HG02943 (cell line): Measurements from ENCODE around the gene IGFBP6.

Experiments used
- ATAC-seq: cut with Tn5 transposase; IDR thresholded peaks from one replicate; pipeline ENCODE4 v1.9.1; 2021; ENCODE audit warnings: mild to moderate bottlenecking, low read depth, moderate library complexity; ENCODE audit not compliant: unreplicated experiment

Gene IGFBP6

GRCh38 chr12:53069621-53070410 is 27.7 kb upstream of the IGFBP6 start:
- ATAC-seq = no peak

DNA sequence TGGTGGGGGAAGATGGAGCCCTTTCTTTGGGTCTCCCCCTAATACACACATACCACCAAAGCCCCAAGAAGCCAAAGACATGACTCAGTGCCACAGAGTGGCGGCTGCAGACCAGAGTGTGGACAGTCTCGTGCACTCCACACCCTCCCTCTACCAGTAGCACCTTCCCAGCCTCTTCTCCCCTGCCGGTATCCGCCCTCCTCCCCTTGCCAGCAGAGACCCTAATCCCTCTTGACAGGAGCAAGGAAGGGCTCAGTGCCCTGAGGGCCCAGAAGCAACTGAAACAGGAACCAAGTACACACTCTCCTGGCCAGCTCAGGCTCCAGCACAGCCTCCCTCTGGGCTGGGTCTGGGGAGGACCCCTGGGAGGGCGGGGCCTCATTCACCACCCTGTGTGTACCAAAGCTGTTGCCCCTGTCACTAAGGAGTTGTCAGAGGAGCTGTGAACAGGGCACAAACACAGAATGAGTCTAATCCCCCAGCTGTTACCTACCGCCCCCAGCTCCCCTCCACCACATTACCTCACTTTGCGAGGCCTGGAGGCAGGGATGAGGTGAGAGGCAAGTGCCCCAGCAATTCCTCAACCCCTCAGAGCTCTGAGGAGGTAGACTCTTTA is 26.5 kb upstream of the IGFBP6 start:
- no peak for ATAC-seq

GRCh38 chr12:53071591-53072551 is 25.6 kb upstream of the IGFBP6 start:
- no peak for ATAC-seq

DNA sequence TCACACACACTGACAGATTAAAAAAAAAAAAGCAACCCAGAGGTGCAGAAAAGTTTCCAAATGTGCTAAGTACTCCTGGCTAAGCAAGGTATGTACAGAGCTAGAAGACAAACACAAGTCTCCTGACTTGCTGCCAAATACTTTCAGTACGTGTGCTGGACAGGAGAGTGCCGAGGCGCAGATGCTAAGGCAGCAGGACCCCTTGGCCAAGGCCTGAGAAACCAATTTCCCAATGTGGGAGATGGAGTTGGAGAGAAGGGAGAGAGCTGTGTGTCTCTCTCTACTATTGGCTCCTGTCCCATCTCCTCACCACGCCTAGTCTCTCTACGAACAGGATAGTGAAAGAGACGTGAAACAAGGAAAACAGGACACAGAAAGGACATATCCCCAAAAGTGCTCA is 23.6 kb upstream of the IGFBP6 start:
- no peak for ATAC-seq

DNA sequence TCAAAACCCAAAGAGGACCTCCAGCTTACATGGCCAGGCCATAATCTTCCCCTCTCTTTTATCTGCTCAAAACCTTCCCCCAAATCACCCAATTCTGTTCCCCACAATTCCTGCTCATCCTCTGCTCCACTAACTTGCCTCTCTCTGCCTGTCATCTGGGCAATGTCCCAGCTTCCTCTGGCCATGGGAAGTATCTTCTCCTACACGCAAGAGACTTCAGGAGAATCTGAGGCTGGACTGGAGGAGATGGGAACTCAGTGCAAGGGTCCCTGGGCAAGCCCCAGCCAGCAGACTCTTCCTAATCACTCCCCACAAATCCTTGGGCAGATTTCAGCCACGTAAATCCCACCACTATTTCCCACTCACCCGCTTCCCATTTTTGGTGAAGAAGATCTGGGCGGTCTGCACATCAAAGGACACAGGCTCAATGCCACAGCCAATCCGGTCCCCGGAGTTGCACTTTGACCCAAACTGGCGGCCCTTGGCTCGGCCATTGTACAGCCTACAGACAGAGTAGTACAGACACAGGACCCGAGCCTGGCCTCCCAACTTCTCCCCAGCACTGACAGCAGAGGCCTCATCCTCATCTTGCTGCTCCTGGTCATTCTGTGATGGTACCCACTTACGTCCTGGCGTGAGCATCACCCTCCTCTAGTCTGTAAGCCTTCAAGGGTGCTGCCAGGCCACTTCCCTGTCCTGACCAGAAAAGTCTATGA is 23.0 kb upstream of the IGFBP6 start:
- ATAC-seq = no peak

DNA sequence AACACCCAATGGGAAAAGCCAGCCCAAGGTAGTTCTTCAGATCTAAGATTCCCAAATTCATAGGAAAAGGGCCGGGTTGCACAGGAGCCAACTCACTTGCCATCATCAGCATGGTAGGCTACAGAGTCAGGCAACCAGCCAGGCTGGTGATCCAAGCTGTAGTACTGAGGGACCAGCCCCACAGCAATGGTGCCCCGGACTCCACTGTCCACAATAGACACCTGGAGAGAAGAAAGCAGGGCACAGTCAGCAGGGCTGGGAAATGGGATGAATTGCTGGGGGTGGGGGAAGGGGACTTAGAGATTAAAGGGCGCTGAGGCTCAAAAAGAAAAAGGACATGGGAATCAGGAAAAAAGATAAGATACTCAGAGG is 22.5 kb upstream of the IGFBP6 start:
- ATAC-seq = no peak

DNA sequence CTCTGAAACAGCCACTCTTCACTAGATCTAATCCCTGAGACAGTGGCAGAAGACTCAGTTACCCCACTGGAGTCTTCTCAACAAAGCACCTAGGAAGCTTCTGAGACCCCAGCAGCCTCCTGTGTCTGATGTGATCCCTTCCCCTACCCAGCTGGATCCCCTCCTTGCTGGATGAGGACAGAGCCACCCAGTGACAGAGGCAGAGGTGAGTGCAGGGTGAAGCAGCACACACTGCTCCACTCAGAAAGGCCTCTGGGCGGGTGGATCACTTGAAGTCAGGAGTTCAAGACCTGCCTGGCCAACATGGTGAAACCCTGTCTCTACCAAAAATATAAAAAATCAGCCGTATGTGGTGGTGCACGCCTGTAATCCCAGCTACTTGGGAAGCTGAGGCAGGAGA is 21.0 kb upstream of the IGFBP6 start:
- ATAC-seq = no peak

DNA sequence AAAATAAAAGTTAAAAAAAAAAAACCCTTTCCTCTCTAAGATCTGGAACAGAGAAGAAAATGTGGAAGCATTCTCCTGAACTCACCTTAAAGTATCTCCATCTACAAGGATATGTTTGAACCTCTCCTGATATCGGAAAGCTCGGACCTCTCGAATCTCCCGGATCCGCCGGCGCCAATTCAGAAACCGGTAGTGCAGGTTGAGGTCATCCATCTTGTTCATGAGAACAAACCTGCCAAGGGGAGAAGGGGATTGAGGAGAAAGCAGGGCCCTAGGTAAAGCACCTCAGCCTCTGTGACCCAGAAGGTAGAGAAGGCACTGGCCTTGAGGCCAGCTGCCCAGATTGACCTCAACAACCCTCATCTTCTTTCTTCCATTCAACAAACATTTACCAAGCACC is 20.4 kb upstream of the IGFBP6 start:
- ATAC-seq = no peak

GRCh38 chr12:53078425-53079225 is 18.8 kb upstream of the IGFBP6 start:
- ATAC-seq = peak; percentile 16

- peak; percentile 96 for ATAC-seq
These were observed 18.0 kb upstream of the IGFBP6 start, which contains the start of gene SPRYD3 for GRCh38 chr12:53079226-53080117. TSS of gene SPRYD3 (minus strand) at chr12:53079390. CDS start at chr12:53079333, 57 bp downstream.

- no peak for ATAC-seq
These were observed 14.8 kb upstream of the IGFBP6 start for GRCh38 chr12:53082637-53083175.

DNA sequence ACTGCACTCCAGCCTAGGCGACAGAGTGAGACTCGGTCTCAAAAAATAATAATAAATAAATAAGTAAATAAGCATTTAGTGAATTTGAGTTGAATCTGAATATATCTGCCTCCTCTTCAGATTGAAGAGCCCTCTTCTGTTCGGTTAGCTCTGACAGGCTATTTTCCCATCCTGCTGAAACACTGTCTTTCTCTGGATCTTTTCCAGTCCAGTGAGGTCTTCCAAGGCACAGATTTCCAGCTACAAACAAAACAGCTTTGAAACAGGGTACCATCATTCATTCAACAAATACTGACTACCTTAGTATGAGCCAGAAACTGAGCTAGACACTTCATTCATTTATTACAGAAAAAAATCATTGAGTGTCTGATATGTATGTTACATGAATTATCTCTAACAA is 11.1 kb upstream of the IGFBP6 start:
- ATAC-seq = no peak

DNA sequence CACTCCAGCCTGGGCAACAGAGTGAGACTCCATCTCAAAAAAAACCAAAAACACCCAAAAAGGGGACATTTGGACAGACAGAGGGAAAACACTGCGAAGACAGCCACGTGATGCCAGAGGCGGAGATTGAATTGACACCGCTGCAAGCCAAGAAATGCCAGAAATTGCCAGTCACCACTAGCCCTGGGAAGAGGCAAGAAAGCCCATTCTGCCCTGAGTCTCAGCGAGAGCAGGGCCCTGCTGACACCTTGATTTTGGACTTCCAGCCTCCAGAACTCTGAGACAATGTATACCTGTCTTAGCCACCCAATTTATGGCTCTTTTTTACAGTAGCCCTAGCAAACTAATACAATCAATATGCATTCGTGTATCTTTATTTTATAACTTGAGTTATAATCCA is 7.4 kb upstream of the IGFBP6 start:
- ATAC-seq = no peak

DNA sequence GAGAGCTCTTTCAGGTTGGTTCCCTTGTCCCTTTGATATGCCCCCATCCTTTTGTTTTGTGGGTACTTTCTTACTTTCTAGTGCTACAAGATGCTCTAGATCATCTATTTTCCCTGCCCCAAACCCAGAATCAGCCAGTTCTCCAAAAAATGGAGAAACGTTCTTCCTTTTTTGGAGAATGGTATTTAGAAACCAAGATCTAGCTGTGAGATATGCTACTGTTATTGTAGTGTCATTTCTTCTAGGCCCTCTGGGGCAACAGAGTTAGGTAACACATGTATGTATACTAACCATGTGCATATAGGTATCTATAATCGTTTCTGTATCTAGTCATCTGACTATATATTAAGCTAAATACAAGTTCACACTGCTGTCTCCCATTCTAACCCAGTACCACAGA is 6.9 kb upstream of the IGFBP6 start:
- no peak for ATAC-seq

GRCh38 chr12:53091756-53092155 is 5.7 kb upstream of the IGFBP6 start:
- ATAC-seq = no peak

- ATAC-seq = no peak
These were observed 3.6 kb upstream of the IGFBP6 start for GRCh38 chr12:53093777-53094393.

GRCh38 chr12:53094394-53094787 is 3.1 kb upstream of the IGFBP6 start:
- no peak for ATAC-seq
